ENCODE data around the gene YAP1.

- TF ChIP-seq CTCF (IDR thresholded peaks at IDR 0.05) (no peak), POLR2A (IDR thresholded peaks at IDR 0.05) (no peak)
Measured at GRCh38 chr11:102274628-102275027, 164.4 kb downstream of the YAP1 start.

Measured in esophagus squamous epithelium (tissue), 4 donors.